AG08396 (cell line): ENCODE measurements around the gene POLE4.

Experiments used
- DNase-seq: peaks from one replicate; pipeline ENCODE4 v3.0.0; 2012; ENCODE audit warnings: low spot score, mixed read lengths

POLE4 gene

GRCh38 chr2:74991977-74992376 is 33.5 kb downstream of the POLE4 start:
- peak; percentile 20 for DNase-seq

- no peak for DNase-seq
Measured at GRCh38 chr2:74999468-74999867, 41.0 kb downstream of the POLE4 start.

- DNase-seq: no peak
Measured at GRCh38 chr2:75002007-75002406, 43.6 kb downstream of the POLE4 start.

GRCh38 chr2:75003276-75003675 is 44.8 kb downstream of the POLE4 start:
- no peak for DNase-seq

GRCh38 chr2:75003773-75004172 is 45.3 kb downstream of the POLE4 start:
- DNase-seq: no peak

GRCh38 chr2:75006041-75006440 is 47.6 kb downstream of the POLE4 start:
- DNase-seq: no peak

GRCh38 chr2:75007061-75007460 is 48.6 kb downstream of the POLE4 start:
- DNase-seq: no peak

GRCh38 chr2:75007819-75008218 is 49.4 kb downstream of the POLE4 start:
- no peak for DNase-seq

GRCh38 chr2:75010571-75010970 is 52.1 kb downstream of the POLE4 start:
- DNase-seq: no peak

GRCh38 chr2:75012080-75012479 is 53.6 kb downstream of the POLE4 start:
- DNase-seq: no peak

- no peak for DNase-seq
Measured at GRCh38 chr2:75018162-75018561, 59.7 kb downstream of the POLE4 start.
